ENCODE data around the gene EIF4B. TPM values are rescaled to one million over a fixed set of nuclear protein-coding genes. Genes with fewer than 3 reads are reported as not detected.

Gene EIF4B
- total RNA-seq, 1 experiment from 2014 or later: 713 TPM

- no peak overlapping the region for H2AK5ac ChIP-seq (ENCODE audit: insufficient read length, low read length)
- no peak overlapping the region for H2BK12ac ChIP-seq (ENCODE audit: insufficient read length, low read depth, low read length)
- H3K27ac ChIP-seq (ENCODE audit: insufficient read length, low read depth, low read length): no peak overlapping the region
- H3K4ac ChIP-seq (ENCODE audit: low read depth, low read length): no peak overlapping the region
- H4K20me1 ChIP-seq (ENCODE audit: control insufficient read depth, insufficient read depth, insufficient read length): no peaks in the 10 kb centered on the region
- H2AFZ ChIP-seq (ENCODE audit: low read length): no peak overlapping the region
- H3K23me2 ChIP-seq (ENCODE audit: insufficient read length, low read depth, low read length, poor library complexity, severe bottlenecking): no peaks in the 10 kb centered on the region
- Mint-ChIP-seq H3K27me3 (ENCODE audit: low read depth) (no peaks in the 10 kb centered on the region; the same call in 1 of the 2 replicates), H3K4me3 (no peak overlapping the region; a peak in 1 of 5 replicates), H3K4me1 (peaks cover 37 to 42% of the 10 kb centered on the region in 2 experiments), H3K9me3 (no peaks in the 10 kb centered on the region), H3K36me3 (ENCODE audit: insufficient read depth in 1 of 3, low read depth in 3 of 3) (peaks cover 12 to 40% (median 29%) of the 10 kb centered on the region in 3 experiments), H3K27ac (no peak overlapping the region)
- H3K14ac ChIP-seq (ENCODE audit: insufficient read depth, low read length): no peak overlapping the region
- H3T11ph ChIP-seq (ENCODE audit: low read length): no peak overlapping the region
- no peak overlapping the region for H2BK20ac ChIP-seq (ENCODE audit: low read depth, low read length, poor library complexity, severe bottlenecking)
- no peak overlapping the region for H3K4me2 ChIP-seq (ENCODE audit: insufficient read depth, insufficient read length, low read length)
- no peak overlapping the region for H2BK15ac ChIP-seq (ENCODE audit: low read depth, low read length)
- no peak overlapping the region for H2BK120ac ChIP-seq (ENCODE audit: low read depth, low read length, poor library complexity, severe bottlenecking)
- H3K4me1 ChIP-seq (ENCODE audit: insufficient read depth, low read length): peaks cover 5% of the 10 kb centered on the region; the same call in 1 of the 2 replicates
- H2BK5ac ChIP-seq (ENCODE audit: insufficient read length, low read length): no peak overlapping the region
- H3K79me2 ChIP-seq (ENCODE audit: insufficient read depth, low read length): no peaks in the 10 kb centered on the region
- H3K79me1 ChIP-seq (ENCODE audit: insufficient read depth, low read depth, low read length, poor library complexity, severe bottlenecking): no peaks in the 10 kb centered on the region
- no CpG with 5 or more reads among the region's 6 CpGs for WGBS (ENCODE audit: extremely low coverage, insufficient read length, low lambda C conversion rate)
- H3K18ac ChIP-seq (ENCODE audit: insufficient read length, low read depth, low read length): no peak overlapping the region
- no peak overlapping the region for H4K91ac ChIP-seq (ENCODE audit: insufficient read length, low read depth, low read length)
- TF ChIP-seq CTCF (conservative IDR thresholded peaks at IDR 0.05): no peak
- no peaks in the 10 kb centered on the region for H3K27me3 ChIP-seq (ENCODE audit: insufficient read depth, low read length)
- no peak overlapping the region for H3K56ac ChIP-seq (ENCODE audit: insufficient read length, low read depth, low read length)
- DNase-seq: no peak
- H3K9ac ChIP-seq (ENCODE audit: extremely low read depth, insufficient read length, low read length): no peak overlapping the region
- no peak overlapping the region for H3K23ac ChIP-seq (ENCODE audit: insufficient read length, low read depth, low read length)
- no peaks in the 10 kb centered on the region for H3K9me3 ChIP-seq (ENCODE audit: control insufficient read depth, low read depth, low read length)
- H4K8ac ChIP-seq (replicated peaks; ENCODE audit: insufficient read length, low read depth, low read length): no peak overlapping the region
- no peak overlapping the region for H4K5ac ChIP-seq (ENCODE audit: insufficient read length, low read depth, low read length)
These were observed 67.6 kb downstream of the EIF4B start for GRCh38 chr12:53073881-53074280.
